Liver (tissue), 9 donors: ENCODE measurements around the gene MAN1C1. TPM values are rescaled to one million over a fixed set of nuclear protein-coding genes. Genes with fewer than 3 reads are reported as not detected.
A peak's percentile ranks its signal among the peaks of the same experiment; 100 is the strongest.

Source experiments
- DNase-seq: peaks from one replicate; pipeline ENCODE4 v3.0.0-alpha.2; 2017; ENCODE audit warnings: low spot score
- H3K27ac ChIP-seq, 2 donors: one replicate each; pipeline ENCODE4 v1.7.0; 2013; ENCODE audit warnings: inconsistent platforms in 2 of 2, low read length in 2 of 2, control low read depth in 1 of 2, low read depth in 1 of 2, mild to moderate bottlenecking in 1 of 2
- H3K27me3 ChIP-seq, 4 donors: one replicate each; pipeline versions ENCODE4 v1.6.1 to v1.7.0; 2013; ENCODE audit warnings: low read length in 3 of 4, inconsistent platforms in 1 of 4, mild to moderate bottlenecking in 1 of 4, moderate library complexity in 1 of 4; ENCODE audit not compliant: control insufficient read depth in 4 of 4, insufficient read depth in 4 of 4
- H3K36me3 ChIP-seq, 4 donors: one replicate each; pipeline versions ENCODE4 v1.6.1 to v1.7.0; 2013; ENCODE audit warnings: low read length in 3 of 4, mild to moderate bottlenecking in 3 of 4, low read depth in 1 of 4, moderate library complexity in 1 of 4; ENCODE audit not compliant: control insufficient read depth in 4 of 4, insufficient read depth in 3 of 4
- H3K4me1 ChIP-seq, 4 donors: one replicate each; pipeline versions ENCODE4 v1.6.1 to v1.7.0; 2013; ENCODE audit warnings: low read length in 3 of 4, mild to moderate bottlenecking in 3 of 4, moderate library complexity in 1 of 4; ENCODE audit not compliant: control insufficient read depth in 4 of 4, insufficient read depth in 4 of 4
- H3K4me3 ChIP-seq, 3 donors: one replicate each; pipeline versions ENCODE4 v1.6.1 to v1.7.0; 2013; ENCODE audit warnings: low read length in 3 of 3, control low read depth in 1 of 3, low read depth in 1 of 3, mild to moderate bottlenecking in 1 of 3
- H3K9ac ChIP-seq, 2 donors: one replicate each; pipeline ENCODE4 v1.7.0; 2013; ENCODE audit warnings: low read length in 2 of 2, mild to moderate bottlenecking in 2 of 2, moderate library complexity in 2 of 2, control low read depth in 1 of 2, low read depth in 1 of 2
- H3K9me3 ChIP-seq, 4 donors: one replicate each; pipeline versions ENCODE4 v1.6.1 to v1.7.0; 2013; ENCODE audit warnings: low read length in 3 of 4; ENCODE audit not compliant: control insufficient read depth in 4 of 4
- FOXA2 ChIP-seq: IDR thresholded peaks from 2 replicates; pipeline ENCODE4 v1.6.1; 2016; ENCODE audit warnings: antibody characterized with exemption
- GABPA ChIP-seq, 2 donors: IDR thresholded peaks in 1 of 2; conservative IDR thresholded peaks in 1 of 2; 2 replicates each; pipeline ENCODE4 v1.6.1; 2016; ENCODE audit warnings: antibody characterized with exemption in 2 of 2, mild to moderate bottlenecking in 1 of 2, moderate library complexity in 1 of 2
- HNF4A ChIP-seq, 2 donors: conservative IDR thresholded peaks; 2 replicates each; pipeline ENCODE4 v1.6.1; 2016; ENCODE audit warnings: antibody characterized with exemption in 2 of 2, mild to moderate bottlenecking in 2 of 2
- JUND ChIP-seq, 2 donors: IDR thresholded peaks; 2 replicates each; pipeline ENCODE4 v1.6.1; 2016; ENCODE audit warnings: antibody characterized with exemption in 2 of 2
- NR2F2 ChIP-seq: IDR thresholded peaks from 2 replicates; pipeline ENCODE4 v1.6.1; 2016; ENCODE audit warnings: antibody characterized with exemption
- RAD21 ChIP-seq, 2 donors: IDR thresholded peaks; 2 replicates each; pipeline ENCODE4 v1.6.1; 2016; ENCODE audit warnings: antibody characterized with exemption in 2 of 2, mild to moderate bottlenecking in 2 of 2
- RXRA ChIP-seq, 2 donors: IDR thresholded peaks; 2 replicates each; pipeline ENCODE4 v1.6.1; 2017 to 2018; ENCODE audit warnings: antibody characterized with exemption in 2 of 2, mild to moderate bottlenecking in 1 of 2
- SP1 ChIP-seq: IDR thresholded peaks from 2 replicates; pipeline ENCODE4 v1.6.1; 2018; ENCODE audit warnings: antibody characterized with exemption, mild to moderate bottlenecking
- WGBS: extraction: QIAGEN DNeasy Blood & Tissue Kit; methylation state at CpG from one replicate; pipeline ENCODE4 v1.1.7; 2013; 5-methylcytosine and 5-hydroxymethylcytosine counted together
- polyA plus RNA-seq, 2 donors: library from polyadenylated mRNA; stranded (reverse) in 1 of 2; unstranded in 1 of 2; fragments of 200-250 nt in 1 of 2; fragments of >200 nt in 1 of 2; fragmentation: Nextera tagmentation in 1 of 2; extraction: Ambion mirVana in 1 of 2; gene quantifications; one replicate each; pipeline versions ENCODE4 v1.2.1 to v1.2.3, GENCODE V29; 2013 to 2015
- total RNA-seq, 2 donors: library from RNA; depleted of rRNA; stranded (reverse); fragments of >200 nt; gene quantifications; one replicate each; pipeline ENCODE4 v1.2.3, GENCODE V29; 2014
- TF ChIP-seq, protein P1 (sequence below): IDR thresholded peaks from 2 replicates; pipeline ENCODE4 v1.6.1; 2016; ENCODE audit warnings: antibody characterized with exemption
- TF ChIP-seq, protein P2 (sequence below): IDR thresholded peaks from 2 replicates; pipeline ENCODE4 v1.6.1; 2016; ENCODE audit warnings: antibody characterized with exemption, mild to moderate bottlenecking
- TF ChIP-seq, protein P3 (sequence below): IDR thresholded peaks from 2 replicates; pipeline ENCODE4 v1.6.1; 2016; ENCODE audit warnings: antibody characterized with exemption
- donor health status: healthy.
- donor health status: healthy.
- donor health status: healthy.
- donor health status: healthy.
- donor health status: healthy.

The MAN1C1 gene
- total and polyA plus RNA-seq, 4 donors = 6.3 to 16.0 (median 8.1) TPM

DNA sequence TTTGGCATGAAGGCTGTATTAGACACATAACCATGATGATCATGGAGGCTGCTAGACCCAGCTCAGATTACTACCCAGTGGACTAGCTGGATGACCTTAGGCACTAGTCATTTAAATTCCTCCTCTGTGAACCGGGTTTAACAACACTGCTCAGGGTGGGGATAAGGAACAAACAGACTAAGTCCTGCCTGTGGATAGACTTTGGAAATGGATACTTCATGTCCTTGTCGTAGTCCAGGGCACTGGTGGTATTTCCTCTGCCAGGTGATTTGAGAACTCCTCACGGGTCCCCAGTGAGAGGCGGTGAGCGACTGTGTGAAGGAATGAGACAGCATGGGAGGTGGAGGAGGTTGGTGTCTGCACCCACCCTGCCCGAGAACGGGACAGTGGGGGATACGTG, 110.5 kb downstream of the MAN1C1 start:
- DNase-seq = no peak
- 81% methylated on average over 8 of the region's 8 CpGs for WGBS
- Histone ChIP-seq H3K9me3 (no peaks in the 10 kb centered on the region), H3K36me3 (no peaks in the 10 kb centered on the region), H3K27ac (no peak overlapping the region), H3K4me1 (peaks cover 0 to 12% (median 5%) of the 10 kb centered on the region in 4 donors), H3K9ac (no peak overlapping the region), H3K27me3 (no peaks in the 10 kb centered on the region), H3K4me3 (no peak overlapping the region)
- TF ChIP-seq, protein P1, sequence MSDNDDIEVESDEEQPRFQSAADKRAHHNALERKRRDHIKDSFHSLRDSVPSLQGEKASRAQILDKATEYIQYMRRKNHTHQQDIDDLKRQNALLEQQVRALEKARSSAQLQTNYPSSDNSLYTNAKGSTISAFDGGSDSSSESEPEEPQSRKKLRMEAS = no peak

DNA sequence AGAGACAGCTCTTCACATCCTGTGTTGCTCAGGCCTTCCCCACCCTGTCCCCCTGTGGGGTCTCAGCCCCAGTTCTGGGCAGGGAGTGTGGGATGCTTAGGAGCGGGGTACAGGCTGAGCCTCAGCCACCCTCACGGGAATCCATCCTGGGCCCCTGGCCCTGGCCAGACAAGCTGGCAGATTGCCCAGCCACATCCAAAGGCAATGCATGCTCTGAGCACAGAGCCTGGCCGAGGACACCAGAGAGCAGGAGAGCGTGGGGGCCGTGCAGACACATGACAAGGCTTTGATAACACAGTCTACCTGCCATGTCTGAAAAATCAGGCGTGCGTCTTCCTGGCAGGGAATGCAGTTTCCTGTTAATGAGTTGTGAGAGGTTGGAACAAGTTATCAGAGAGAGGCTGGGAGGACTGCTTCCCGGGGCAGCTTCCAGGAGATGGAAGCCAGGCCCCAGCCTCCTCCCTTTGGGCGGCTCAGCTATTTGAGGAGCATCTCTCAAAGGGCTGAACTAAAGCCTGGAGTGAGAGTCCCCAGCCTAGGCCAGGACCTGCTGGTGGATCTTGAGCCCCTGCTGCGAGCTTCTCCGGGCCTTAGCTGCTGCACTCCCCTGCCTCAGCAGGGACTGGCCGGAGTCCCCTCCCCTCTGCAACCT, 111.2 kb downstream of the MAN1C1 start:
- Histone ChIP-seq H3K27ac (peak overlapping the region; percentile 4 to 12), H3K27me3 (no peaks in the 10 kb centered on the region), H3K4me3 (no peak overlapping the region), H3K9ac (no peak overlapping the region), H3K4me1 (peaks cover 0 to 12% (median 5%) of the 10 kb centered on the region in 4 donors), H3K9me3 (no peaks in the 10 kb centered on the region), H3K36me3 (no peaks in the 10 kb centered on the region)
- TF ChIP-seq SP1 (peak; percentile 58), RAD21 (IDR thresholded peaks at IDR 0.05) (peak; percentile 40 to 52), NR2F2 (peak; percentile 81), HNF4A (conservative IDR thresholded peaks at IDR 0.05) (peak in 1 of 2 donors; percentile 5), RXRA (IDR thresholded peaks at IDR 0.05) (peak in 1 of 2 donors; percentile 31)
- TF ChIP-seq, protein P2, sequence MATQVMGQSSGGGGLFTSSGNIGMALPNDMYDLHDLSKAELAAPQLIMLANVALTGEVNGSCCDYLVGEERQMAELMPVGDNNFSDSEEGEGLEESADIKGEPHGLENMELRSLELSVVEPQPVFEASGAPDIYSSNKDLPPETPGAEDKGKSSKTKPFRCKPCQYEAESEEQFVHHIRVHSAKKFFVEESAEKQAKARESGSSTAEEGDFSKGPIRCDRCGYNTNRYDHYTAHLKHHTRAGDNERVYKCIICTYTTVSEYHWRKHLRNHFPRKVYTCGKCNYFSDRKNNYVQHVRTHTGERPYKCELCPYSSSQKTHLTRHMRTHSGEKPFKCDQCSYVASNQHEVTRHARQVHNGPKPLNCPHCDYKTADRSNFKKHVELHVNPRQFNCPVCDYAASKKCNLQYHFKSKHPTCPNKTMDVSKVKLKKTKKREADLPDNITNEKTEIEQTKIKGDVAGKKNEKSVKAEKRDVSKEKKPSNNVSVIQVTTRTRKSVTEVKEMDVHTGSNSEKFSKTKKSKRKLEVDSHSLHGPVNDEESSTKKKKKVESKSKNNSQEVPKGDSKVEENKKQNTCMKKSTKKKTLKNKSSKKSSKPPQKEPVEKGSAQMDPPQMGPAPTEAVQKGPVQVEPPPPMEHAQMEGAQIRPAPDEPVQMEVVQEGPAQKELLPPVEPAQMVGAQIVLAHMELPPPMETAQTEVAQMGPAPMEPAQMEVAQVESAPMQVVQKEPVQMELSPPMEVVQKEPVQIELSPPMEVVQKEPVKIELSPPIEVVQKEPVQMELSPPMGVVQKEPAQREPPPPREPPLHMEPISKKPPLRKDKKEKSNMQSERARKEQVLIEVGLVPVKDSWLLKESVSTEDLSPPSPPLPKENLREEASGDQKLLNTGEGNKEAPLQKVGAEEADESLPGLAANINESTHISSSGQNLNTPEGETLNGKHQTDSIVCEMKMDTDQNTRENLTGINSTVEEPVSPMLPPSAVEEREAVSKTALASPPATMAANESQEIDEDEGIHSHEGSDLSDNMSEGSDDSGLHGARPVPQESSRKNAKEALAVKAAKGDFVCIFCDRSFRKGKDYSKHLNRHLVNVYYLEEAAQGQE = no peak
- TF ChIP-seq, protein P1 = peak; percentile 19
- TF ChIP-seq, protein P3, sequence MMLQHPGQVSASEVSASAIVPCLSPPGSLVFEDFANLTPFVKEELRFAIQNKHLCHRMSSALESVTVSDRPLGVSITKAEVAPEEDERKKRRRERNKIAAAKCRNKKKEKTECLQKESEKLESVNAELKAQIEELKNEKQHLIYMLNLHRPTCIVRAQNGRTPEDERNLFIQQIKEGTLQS = no peak
- DNase-seq = peak; percentile 46
- WGBS = 35% methylated on average over 12 of the region's 12 CpGs

DNA sequence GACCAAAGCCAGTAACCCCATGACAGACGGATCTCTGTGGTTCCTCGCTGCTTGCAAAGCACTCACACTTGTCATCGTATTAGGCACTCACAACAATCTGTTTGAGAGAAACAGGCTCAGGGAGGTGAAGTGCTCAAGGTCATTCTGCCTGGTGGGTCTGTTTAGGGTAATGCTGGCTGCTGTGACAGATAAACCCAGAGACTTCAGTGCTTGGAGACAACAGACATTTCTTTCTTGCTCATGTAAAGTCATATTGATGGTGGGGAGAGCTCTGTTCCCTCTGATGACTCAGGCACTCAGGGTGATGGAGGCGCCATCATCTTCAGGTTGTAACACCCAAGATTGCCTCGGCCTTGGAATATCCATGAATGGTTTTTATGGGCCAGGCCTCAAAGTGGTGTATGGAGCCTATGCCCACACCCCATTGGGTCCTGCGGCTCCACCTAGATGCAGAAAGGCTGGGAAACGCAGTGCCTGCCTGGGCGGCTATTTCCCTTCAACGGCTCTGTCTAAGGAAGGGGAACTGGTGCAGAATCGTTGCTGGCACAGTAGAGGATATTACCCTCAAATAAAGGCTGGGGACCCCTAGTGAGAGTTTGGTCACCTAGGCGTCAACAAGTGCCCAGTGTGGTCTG, 111.8 kb downstream of the MAN1C1 start:
- H3K4me3 ChIP-seq = no peak overlapping the region
- H3K9ac ChIP-seq = no peak overlapping the region
- no peaks in the 10 kb centered on the region for H3K27me3 ChIP-seq
- WGBS = 82% methylated on average over 11 of the region's 11 CpGs
- no peaks in the 10 kb centered on the region for H3K36me3 ChIP-seq
- H3K4me1 ChIP-seq = peaks cover 0 to 12% (median 5%) of the 10 kb centered on the region in 4 donors
- H3K9me3 ChIP-seq = no peaks in the 10 kb centered on the region
- TF ChIP-seq JUND (IDR thresholded peaks at IDR 0.05) (no peak), FOXA2 (no peak), GABPA (IDR thresholded peaks at IDR 0.05 in 1 of 2, conservative IDR thresholded peaks at IDR 0.05 in 1 of 2) (no peak), HNF4A (conservative IDR thresholded peaks at IDR 0.05) (no peak)
- TF ChIP-seq, protein P3 = no peak
- H3K27ac ChIP-seq = peak overlapping the region; percentile 4 to 9
- no peak for DNase-seq
